HCT116 (cell line): Measurements from ENCODE around the gene SCN4A. TPM values are rescaled to one million over a fixed set of nuclear protein-coding genes. Genes with fewer than 3 reads are reported as not detected.

Source experiments
- ATAC-seq: fragments of 200-7000 bp; cut with Tn5 transposase; 2 replicates; pipeline ENCODE4 v1.9.1; 2020; ENCODE audit warnings: mild to moderate bottlenecking, moderate library complexity
- BruUV-seq: library from RNA; stranded (reverse); fragments of 400-500 nt; replicated peaks from 2 replicates; lab custom pipeline; 2021; lab: Mats Ljungman, UMichigan
- CTCF ChIA-PET: fragments of 300-600 bp; sonication (Branson Sonifier 250); formaldehyde crosslinking; loops from one replicate; lab custom pipeline; 2021; ENCODE audit warnings: antibody characterized with exemption; lab: Charles Lee
- POLR2A ChIA-PET: fragments of 300-600, 350-600 bp; sonication (Branson Sonifier 250); formaldehyde crosslinking; loops from one replicate; lab custom pipeline; 2021; ENCODE audit warnings: antibody characterized with exemption; lab: Charles Lee
- RAD21 ChIA-PET, 2 experiments: fragments of 300-600 bp; sonication (Branson Sonifier 250); formaldehyde crosslinking; loops; one replicate each; lab custom pipeline; 2023; ENCODE audit warnings: low total read pairs in 2 of 2; ENCODE audit not compliant: uncharacterized antibody in 2 of 2, unreplicated experiment in 2 of 2, low non-redundant PET in 1 of 2; lab: Charles Lee
- DNase-seq: peaks from one replicate; pipeline ENCODE4 v3.0.0-alpha.2; 2010; ENCODE audit warnings: low read depth, low spot score
- H2AFZ ChIP-seq: fragments of 200-600 bp; shearing (Covaris generic), sonication (generic); 2 replicates; pipeline ENCODE4 v1.6.1; 2017; ENCODE audit warnings: low read depth, mixed run types, mixed read lengths, antibody characterized with exemption, low read length; ENCODE audit not compliant: poor library complexity, severe bottlenecking
- H3K27ac ChIP-seq: 2 replicates; pipeline ENCODE4 v1.5.1; 2012; ENCODE audit warnings: low read depth, low read length
- H3K27me3 ChIP-seq: fragments of 200-600 bp; sonication (generic); 2 replicates; pipeline ENCODE4 v1.6.1; 2016; ENCODE audit warnings: mixed run types, low read length, mixed read lengths; ENCODE audit not compliant: insufficient read depth
- H3K36me3 ChIP-seq, 2 experiments: fragments of 200-500 bp in 1 of 2; fragments of 200-600 bp in 1 of 2; sonication (Bioruptor generic) in 1 of 2; sonication (generic) in 1 of 2; 2 replicates each; pipeline versions ENCODE4 v1.5.1 to v1.6.1; 2014 to 2016; ENCODE audit warnings: low read length in 2 of 2, inconsistent platforms in 1 of 2, mixed read lengths in 1 of 2, mixed run types in 1 of 2; ENCODE audit not compliant: insufficient read depth in 2 of 2, control insufficient read depth in 1 of 2
- H3K4me1 ChIP-seq, 2 experiments: fragments of 200-600 bp in 1 of 2; sonication (generic) in 1 of 2; 2 replicates each; pipeline versions ENCODE4 v1.5.1 to v1.6.1; 2012 to 2017; ENCODE audit warnings: low read length in 2 of 2, inconsistent platforms in 1 of 2, mild to moderate bottlenecking in 1 of 2, mixed read lengths in 1 of 2, mixed run types in 1 of 2, moderate library complexity in 1 of 2; ENCODE audit not compliant: insufficient read depth in 2 of 2, control insufficient read depth in 1 of 2
- H3K4me2 ChIP-seq: fragments of 200-600 bp; sonication (generic); 2 replicates; pipeline ENCODE4 v1.6.1; 2017; ENCODE audit warnings: mixed run types, low read length, mixed read lengths
- H3K4me3 ChIP-seq, 2 experiments: fragments of 200-600 bp in 1 of 2; sonication (generic) in 1 of 2; replicated peaks in 1 of 2; 2 replicates each; pipeline ENCODE4 v1.5.1; 2011 to 2016; ENCODE audit warnings: low read length in 2 of 2, control low read depth in 1 of 2, low read depth in 1 of 2, mild to moderate bottlenecking in 1 of 2, mixed read lengths in 1 of 2, mixed run types in 1 of 2
- H3K79me2 ChIP-seq: fragments of 200-600 bp; sonication (generic); 2 replicates; pipeline ENCODE4 v1.6.1; 2017; ENCODE audit warnings: mild to moderate bottlenecking, mixed run types, low read length, moderate library complexity, mixed read lengths; ENCODE audit not compliant: insufficient read depth
- H3K9ac ChIP-seq: fragments of 200-600 bp; sonication (generic); 2 replicates; pipeline ENCODE4 v1.6.1; 2016; ENCODE audit warnings: low read length, mixed read lengths
- H3K9me2 ChIP-seq: fragments of 200-600 bp; sonication (generic), shearing (Covaris generic); 2 replicates; pipeline ENCODE4 v1.6.1; 2017; ENCODE audit warnings: mixed run types, mild to moderate bottlenecking, moderate library complexity; ENCODE audit not compliant: insufficient read depth
- H3K9me3 ChIP-seq, 2 experiments: fragments of 200-500 bp in 1 of 2; fragments of 200-600 bp in 1 of 2; sonication (Bioruptor generic) in 1 of 2; sonication (generic) in 1 of 2; 2 replicates each; pipeline ENCODE4 v1.6.1; 2014 to 2017; ENCODE audit warnings: low read length in 2 of 2, mixed read lengths in 2 of 2, inconsistent platforms in 1 of 2, low read depth in 1 of 2, mild to moderate bottlenecking in 1 of 2, mixed run types in 1 of 2, moderate library complexity in 1 of 2; ENCODE audit not compliant: control insufficient read depth in 1 of 2, insufficient read depth in 1 of 2
- H4K20me1 ChIP-seq: fragments of 200-600 bp; sonication (generic), shearing (Covaris generic); 2 replicates; pipeline ENCODE4 v1.6.1; 2017; ENCODE audit warnings: mixed run types, mild to moderate bottlenecking, moderate library complexity; ENCODE audit not compliant: insufficient read depth
- CBX3 ChIP-seq: IDR thresholded peaks from 2 replicates; pipeline ENCODE4 v1.6.1; 2012; ENCODE audit warnings: low read depth
- CEBPB ChIP-seq: IDR thresholded peaks from 2 replicates; pipeline ENCODE4 v1.6.1; 2012; ENCODE audit warnings: low read depth
- CTCF ChIP-seq, 3 experiments: fragments of 200-600 bp in 1 of 3; sonication (generic) in 1 of 3; IDR thresholded peaks in 2 of 3; conservative IDR thresholded peaks in 1 of 3; 2 replicates each; pipeline ENCODE4 v1.5.1; 2012 to 2017; ENCODE audit warnings: low read depth in 2 of 3, low read length in 2 of 3, antibody characterized with exemption in 1 of 3, borderline replicate concordance in 1 of 3, control low read depth in 1 of 3, mild to moderate bottlenecking in 1 of 3, mixed read lengths in 1 of 3, mixed run types in 1 of 3, moderate library complexity in 1 of 3; ENCODE audit not compliant: insufficient read depth in 1 of 3
- EGR1 ChIP-seq: IDR thresholded peaks from 2 replicates; pipeline ENCODE4 v1.6.1; 2012; ENCODE audit warnings: low read depth
- EZH2phosphoT487 ChIP-seq: fragments of 200-600 bp; IDR thresholded peaks from 2 replicates; pipeline ENCODE4 v1.6.1; 2018; ENCODE audit warnings: antibody characterized with exemption, borderline replicate concordance
- FOSL1 ChIP-seq: IDR thresholded peaks from 2 replicates; pipeline ENCODE4 v1.6.1; 2012; ENCODE audit warnings: low read depth
- JUND ChIP-seq: IDR thresholded peaks from 2 replicates; pipeline ENCODE4 v1.6.1; 2012
- POLR2A ChIP-seq: IDR thresholded peaks from 2 replicates; pipeline ENCODE4 v1.7.0; 2011; ENCODE audit warnings: borderline replicate concordance; ENCODE audit not compliant: insufficient read depth, insufficient read length; ENCODE audit errors: extremely low read depth
- RAD21 ChIP-seq: IDR thresholded peaks from 2 replicates; pipeline ENCODE4 v1.6.1; 2012; ENCODE audit warnings: low read depth, mild to moderate bottlenecking
- REST ChIP-seq: IDR thresholded peaks from 2 replicates; pipeline ENCODE4 v1.6.1; 2012; ENCODE audit warnings: low read depth
- YY1 ChIP-seq: IDR thresholded peaks from 2 replicates; pipeline ENCODE4 v1.6.1; 2011; ENCODE audit warnings: low read length, low read depth, moderate library complexity, mild to moderate bottlenecking; ENCODE audit not compliant: insufficient replicate concordance; ENCODE audit errors: extremely low read depth
- ZBTB33 ChIP-seq: IDR thresholded peaks from 2 replicates; pipeline ENCODE4 v1.6.1; 2011; ENCODE audit warnings: mild to moderate bottlenecking, low read length, moderate library complexity; ENCODE audit not compliant: insufficient replicate concordance; ENCODE audit errors: extremely low read depth
- intact Hi-C: fragments of 100-400 bp; cut with micrococcal nuclease; formaldehyde crosslinking; loops from 2 replicates; pipeline ENCODE4 v1.10.0; 2022
- total RNA-seq: library from RNA; stranded (reverse); gene quantifications from one replicate; pipeline ENCODE4 v1.2.1, GENCODE V29; 2021; ENCODE audit not compliant: unreplicated experiment

The SCN4A gene
- total RNA-seq, 1 experiment from 2014 or later = 2.7 TPM

GRCh38 chr17:63947711-63948330, 24.9 kb downstream of the SCN4A start:
- Histone ChIP-seq H2AFZ (no peak overlapping the region), H3K4me2 (no peak overlapping the region), H3K4me1 (peaks cover 0 to 10% of the 10 kb centered on the region in 2 experiments; a peak in 1 of 4 replicates), H3K27me3 (no peaks in the 10 kb centered on the region), H3K79me2 (no peaks in the 10 kb centered on the region), H3K9me3 (no peaks in the 10 kb centered on the region), H3K9ac (no peak overlapping the region), H3K36me3 (no peaks in the 10 kb centered on the region), H3K4me3 (no peak overlapping the region), H4K20me1 (no peaks in the 10 kb centered on the region), H3K9me2 (no peaks in the 10 kb centered on the region), H3K27ac (no peak overlapping the region)
- intact Hi-C loops = no loop called here
- no peak for TF ChIP-seq EGR1
- no peak for TF ChIP-seq CEBPB
- TF ChIP-seq RAD21 = no peak
- TF ChIP-seq JUND = no peak
- TF ChIP-seq POLR2A = no peak
- TF ChIP-seq EZH2phosphoT487 = no peak
- TF ChIP-seq FOSL1 = no peak
- no peak for TF ChIP-seq YY1
- no peak for TF ChIP-seq ZBTB33
- no peak for TF ChIP-seq REST
- TF ChIP-seq CTCF (IDR thresholded peaks at IDR 0.05 in 2 of 3, conservative IDR thresholded peaks at IDR 0.05 in 1 of 3; ENCODE audit: borderline replicate concordance in 1 of 3, insufficient read depth in 1 of 3, low read depth in 2 of 3, low read length in 2 of 3) = no peak
- TF ChIP-seq CBX3 = no peak
- POLR2A ChIA-PET = no interaction called here
- BruUV-seq = no TSS peak
- DNase-seq (no peak), ATAC-seq (no peak)
- RAD21 ChIA-PET = interaction anchor here in 1 of 2 experiments (2.1 kb wide), 1 partner anchor 185 kb away, joined by 4 read pairs; no protein-coding TSS in a partner anchor
- CTCF ChIA-PET = interaction anchor here (1.5 to 2.9 kb wide), 4 partner anchors 9 to 28 kb away, joined by 7 to 69 read pairs (median 20); partner anchors contain the start of gene GH1
